OCI-LY1 (cell line): ENCODE results near the gene TRIOBP.
A peak's percentile ranks its signal among the peaks of the same experiment; 100 is the strongest.

Source experiments
- EZH2 ChIP-seq: fragments of 200-600 bp; sonication (generic), shearing (Covaris generic); IDR thresholded peaks from 2 replicates; pipeline ENCODE4 v1.8.0; 2017; ENCODE audit warnings: borderline replicate concordance, mixed run types, mild to moderate bottlenecking, antibody characterized with exemption, low read length, moderate library complexity, mixed read lengths
- TF ChIP-seq, protein P1 (sequence below): fragments of 200-600 bp; sonication (generic), shearing (Covaris generic); IDR thresholded peaks from 2 replicates; pipeline ENCODE4 v1.5.1; 2017; ENCODE audit warnings: mild to moderate bottlenecking, antibody characterized with exemption, low read length, moderate library complexity, mixed read lengths

- TF ChIP-seq, protein P1, sequence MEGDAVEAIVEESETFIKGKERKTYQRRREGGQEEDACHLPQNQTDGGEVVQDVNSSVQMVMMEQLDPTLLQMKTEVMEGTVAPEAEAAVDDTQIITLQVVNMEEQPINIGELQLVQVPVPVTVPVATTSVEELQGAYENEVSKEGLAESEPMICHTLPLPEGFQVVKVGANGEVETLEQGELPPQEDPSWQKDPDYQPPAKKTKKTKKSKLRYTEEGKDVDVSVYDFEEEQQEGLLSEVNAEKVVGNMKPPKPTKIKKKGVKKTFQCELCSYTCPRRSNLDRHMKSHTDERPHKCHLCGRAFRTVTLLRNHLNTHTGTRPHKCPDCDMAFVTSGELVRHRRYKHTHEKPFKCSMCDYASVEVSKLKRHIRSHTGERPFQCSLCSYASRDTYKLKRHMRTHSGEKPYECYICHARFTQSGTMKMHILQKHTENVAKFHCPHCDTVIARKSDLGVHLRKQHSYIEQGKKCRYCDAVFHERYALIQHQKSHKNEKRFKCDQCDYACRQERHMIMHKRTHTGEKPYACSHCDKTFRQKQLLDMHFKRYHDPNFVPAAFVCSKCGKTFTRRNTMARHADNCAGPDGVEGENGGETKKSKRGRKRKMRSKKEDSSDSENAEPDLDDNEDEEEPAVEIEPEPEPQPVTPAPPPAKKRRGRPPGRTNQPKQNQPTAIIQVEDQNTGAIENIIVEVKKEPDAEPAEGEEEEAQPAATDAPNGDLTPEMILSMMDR, result peak; percentile 19; the same call in 1 of the 2 replicates
- TF ChIP-seq EZH2, result no peak
Observed at GRCh38 chr22:37726241-37726887, 29.5 kb downstream of the TRIOBP start.
